BE2C (cell line): ENCODE results near the gene MPP2.

ENCODE experiments used
- DNase-seq: peaks from one replicate; pipeline ENCODE4 v3.0.0-alpha.2; 2020
- H3K27me3 ChIP-seq: fragments of 250-450 bp; sonication (Bioruptor Pico); 2 replicates; pipeline ENCODE4 v1.5.1; 2020; ENCODE audit warnings: mild to moderate bottlenecking
- H3K36me3 ChIP-seq: fragments of 250-450 bp; sonication (Bioruptor Pico); 2 replicates; pipeline ENCODE4 v1.5.1; 2020; ENCODE audit warnings: mild to moderate bottlenecking
- H3K4me1 ChIP-seq: fragments of 250-450 bp; sonication (Bioruptor Pico); 2 replicates; pipeline ENCODE4 v1.5.1; 2020
- H3K4me3 ChIP-seq: 2 replicates; pipeline ENCODE4 v1.5.1; 2011; ENCODE audit warnings: low read depth, low read length
- H3K9me3 ChIP-seq: fragments of 250-450 bp; sonication (Bioruptor Pico); 2 replicates; pipeline ENCODE4 v1.5.1; 2020
- CTCF ChIP-seq: IDR thresholded peaks from 2 replicates; pipeline ENCODE4 v1.5.1; 2012; ENCODE audit warnings: mild to moderate bottlenecking, low read depth, low read length

MPP2 gene

DNA sequence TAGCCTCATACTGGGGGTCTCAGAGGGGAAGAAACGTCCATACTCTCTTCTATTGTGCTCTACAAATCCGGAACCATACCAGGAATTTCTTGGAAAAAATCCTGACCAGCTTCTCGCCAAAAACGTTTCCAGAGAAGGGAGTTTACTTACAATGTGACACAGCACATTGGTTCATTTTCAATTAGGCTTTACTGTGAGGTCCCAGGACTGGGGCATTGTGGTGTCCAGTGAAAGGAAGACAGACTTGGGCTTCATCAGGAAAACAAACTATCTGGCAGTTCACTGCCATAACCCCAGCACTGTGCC, 14.7 kb downstream of the MPP2 start:
- TF ChIP-seq CTCF = no peak
- Histone ChIP-seq H3K9me3 (no peaks in the 10 kb centered on the region), H3K27me3 (no peaks in the 10 kb centered on the region), H3K36me3 (no peaks in the 10 kb centered on the region), H3K4me1 (no peaks in the 10 kb centered on the region), H3K4me3 (no peak overlapping the region)
- DNase-seq = no peak

DNA sequence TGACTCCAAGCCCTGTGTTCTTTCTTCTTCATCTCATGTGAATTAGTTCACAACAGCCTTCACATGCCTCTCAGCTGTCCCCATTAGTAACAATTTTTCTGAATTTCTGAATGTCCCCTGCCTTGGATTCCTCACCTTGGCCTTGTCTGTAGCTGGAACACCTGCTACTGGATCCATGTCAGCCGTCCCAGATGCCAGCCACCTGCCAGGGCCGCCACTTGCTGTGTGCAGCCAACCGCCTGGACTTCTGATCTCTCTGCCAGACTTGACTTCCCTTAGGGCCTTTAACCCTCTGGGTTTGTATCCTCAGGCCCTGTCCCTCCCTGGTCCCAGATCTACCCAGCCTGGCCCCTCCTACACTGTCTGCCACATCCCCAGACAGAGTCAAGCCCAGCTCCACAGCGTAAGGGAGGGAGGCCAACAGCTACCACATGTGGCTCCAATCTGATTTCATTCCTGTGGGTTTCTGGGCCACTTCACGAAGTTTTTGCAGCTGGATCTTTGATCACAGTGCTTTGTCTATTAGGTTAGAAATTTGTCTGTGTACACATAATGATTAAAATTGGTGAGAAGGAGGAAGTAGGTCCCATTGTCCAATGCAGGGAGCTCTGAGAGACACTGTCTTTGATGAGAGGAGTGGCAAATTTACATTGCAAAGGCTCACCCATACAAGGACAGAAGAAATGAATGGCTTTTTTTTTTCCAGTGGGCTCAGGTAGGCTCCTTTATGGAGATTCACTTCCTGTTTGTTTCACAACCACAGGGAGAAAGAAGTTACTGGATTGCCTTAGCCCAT, 15.3 kb downstream of the MPP2 start:
- no peak for DNase-seq
- Histone ChIP-seq H3K27me3 (no peaks in the 10 kb centered on the region), H3K36me3 (no peaks in the 10 kb centered on the region), H3K9me3 (no peaks in the 10 kb centered on the region), H3K4me1 (no peaks in the 10 kb centered on the region), H3K4me3 (no peak overlapping the region)
- TF ChIP-seq CTCF = no peak

GRCh38 chr17:43890240-43890639, 17.1 kb downstream of the MPP2 start:
- DNase-seq = no peak
- Histone ChIP-seq H3K27me3 (no peaks in the 10 kb centered on the region), H3K36me3 (no peaks in the 10 kb centered on the region), H3K4me1 (no peaks in the 10 kb centered on the region), H3K9me3 (no peaks in the 10 kb centered on the region), H3K4me3 (no peak overlapping the region)
- no peak for TF ChIP-seq CTCF

DNA sequence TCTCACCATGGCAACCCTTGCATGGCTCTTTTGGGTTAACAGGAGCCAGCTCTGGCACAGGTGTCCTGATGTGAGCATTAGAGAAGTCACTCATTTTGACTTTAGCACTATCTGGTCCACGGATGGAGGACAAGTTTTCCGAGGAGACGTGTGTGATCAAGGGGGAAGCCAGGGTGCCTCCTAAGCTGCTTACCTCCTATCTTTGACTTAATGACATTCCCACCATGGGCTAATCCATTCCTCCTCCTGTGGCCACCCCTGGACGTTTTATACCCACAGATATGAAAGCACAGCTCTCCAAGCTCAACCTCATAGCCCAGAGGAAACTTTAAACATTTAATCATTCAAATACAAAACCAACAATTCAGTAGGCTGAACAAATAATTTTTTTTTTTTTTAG, 18.8 kb downstream of the MPP2 start:
- Histone ChIP-seq H3K27me3 (no peaks in the 10 kb centered on the region), H3K4me1 (no peaks in the 10 kb centered on the region), H3K36me3 (no peaks in the 10 kb centered on the region), H3K9me3 (no peaks in the 10 kb centered on the region), H3K4me3 (no peak overlapping the region)
- no peak for TF ChIP-seq CTCF
- DNase-seq = no peak

GRCh38 chr17:43882761-43883415, 24.4 kb downstream of the MPP2 start:
- no peak for TF ChIP-seq CTCF
- H3K27me3 ChIP-seq = no peaks in the 10 kb centered on the region

More at GRCh38 chr17:43882761-43883415, 24.4 kb downstream of the MPP2 start:
- no peak overlapping the region for H3K4me3 ChIP-seq
- H3K36me3 ChIP-seq = no peaks in the 10 kb centered on the region
- H3K4me1 ChIP-seq = no peaks in the 10 kb centered on the region
- no peak for DNase-seq
- no peaks in the 10 kb centered on the region for H3K9me3 ChIP-seq
